NCI-H2227 treated with DMSO at 0.1 percent for 48 hours (cell line): ENCODE data around the gene RBM6.
A peak's percentile ranks its signal among the peaks of the same experiment; 100 is the strongest.

Experiments
- DNase-seq: peaks from one replicate; lab custom pipeline; 2025; lab: John Stamatoyannopoulos, UW

Gene RBM6

DNA sequence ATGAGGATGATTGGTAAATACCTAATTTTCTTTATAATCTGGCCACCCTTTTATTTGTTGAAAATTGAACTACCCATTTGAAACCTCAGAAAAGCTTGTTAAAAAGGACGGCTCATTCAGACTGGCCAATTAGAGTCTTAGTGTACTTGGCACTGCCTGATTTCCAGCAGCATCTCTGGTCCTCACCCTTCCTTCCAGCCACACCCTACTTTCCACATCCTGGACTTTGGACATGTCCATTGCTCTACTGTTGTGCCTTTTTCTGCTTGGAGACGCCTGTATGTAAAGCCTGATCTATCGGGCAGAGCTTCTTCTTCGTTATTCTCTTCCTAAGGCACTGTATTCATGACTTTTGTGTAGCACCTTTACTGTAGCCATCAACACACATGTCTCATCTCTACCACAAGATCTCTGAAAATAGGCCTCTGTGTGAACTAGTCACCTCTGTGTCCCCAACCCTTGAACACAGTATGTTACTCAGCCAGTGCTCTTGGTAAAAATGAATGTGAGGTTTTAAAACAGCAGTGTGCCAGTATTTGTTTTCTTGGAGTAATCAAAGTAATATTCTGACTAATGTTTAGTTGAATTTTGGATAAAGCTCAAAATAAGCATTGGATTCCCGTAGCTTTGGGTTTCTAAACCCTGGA lies 155.5 kb downstream of the RBM6 start:
- DNase-seq, result no peak

DNA sequence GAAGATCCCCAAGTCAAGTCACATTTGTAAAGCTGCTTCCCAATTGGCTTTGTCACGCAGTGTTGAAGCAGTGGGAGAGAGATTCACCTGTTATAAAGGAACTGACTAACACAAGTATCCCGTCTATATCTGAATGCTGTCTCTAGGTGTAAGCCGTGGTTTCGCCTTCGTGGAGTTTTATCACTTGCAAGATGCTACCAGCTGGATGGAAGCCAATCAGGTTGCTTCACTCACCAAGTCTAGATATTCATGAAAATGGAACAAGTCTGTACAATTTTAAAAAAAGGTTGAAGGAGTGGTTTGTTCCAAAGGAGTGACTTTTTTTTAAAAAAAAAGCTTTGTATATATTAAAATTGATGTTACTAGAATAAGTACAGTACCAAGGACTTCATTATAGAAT lies 160.4 kb downstream of the RBM6 start:
- DNase-seq, result no peak

DNA sequence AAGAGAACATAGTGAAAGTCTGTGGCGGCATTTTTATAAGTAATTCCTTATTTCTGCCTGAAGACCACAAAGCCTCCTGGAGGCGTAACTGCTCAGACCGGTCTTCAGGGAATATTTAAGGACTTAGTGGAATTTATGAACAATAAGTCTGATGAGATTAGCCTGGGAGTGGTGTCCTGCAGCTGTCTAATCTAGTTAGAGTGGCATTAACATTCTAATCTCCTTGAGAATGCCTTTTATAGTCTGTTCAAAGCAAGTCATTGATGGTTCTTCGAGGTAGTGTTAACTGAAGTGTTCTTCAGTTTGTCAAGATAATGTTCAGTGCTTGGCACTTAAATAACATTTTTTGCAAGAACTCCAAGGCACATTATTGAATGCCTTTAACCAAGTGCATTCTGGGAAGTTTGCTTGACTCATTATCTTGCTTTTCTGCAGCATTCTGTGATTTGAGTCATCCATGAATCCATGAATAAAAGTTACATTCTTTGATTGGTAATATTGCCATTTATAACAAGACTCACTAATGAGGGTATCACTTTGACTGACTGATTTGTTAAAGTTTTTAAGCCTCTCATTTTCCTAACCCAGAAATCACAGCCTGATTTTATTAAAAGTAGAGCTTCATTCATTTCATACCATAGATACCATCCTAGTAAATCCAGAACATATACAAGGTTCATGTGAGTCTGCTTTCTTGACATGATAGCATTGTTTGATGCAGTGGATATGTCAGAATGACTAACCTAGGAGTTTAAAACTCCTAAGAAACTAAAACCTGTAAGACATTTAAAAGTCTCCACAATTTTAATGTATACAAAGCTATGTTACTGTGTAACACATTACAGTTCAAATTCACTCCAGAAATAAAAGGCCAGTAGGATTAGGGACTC lies 161.3 kb downstream of the RBM6 start:
- no peak for DNase-seq

- no peak for DNase-seq
Measured at GRCh38 chr3:50102558-50102957, 162.6 kb downstream of the RBM6 start.

DNA sequence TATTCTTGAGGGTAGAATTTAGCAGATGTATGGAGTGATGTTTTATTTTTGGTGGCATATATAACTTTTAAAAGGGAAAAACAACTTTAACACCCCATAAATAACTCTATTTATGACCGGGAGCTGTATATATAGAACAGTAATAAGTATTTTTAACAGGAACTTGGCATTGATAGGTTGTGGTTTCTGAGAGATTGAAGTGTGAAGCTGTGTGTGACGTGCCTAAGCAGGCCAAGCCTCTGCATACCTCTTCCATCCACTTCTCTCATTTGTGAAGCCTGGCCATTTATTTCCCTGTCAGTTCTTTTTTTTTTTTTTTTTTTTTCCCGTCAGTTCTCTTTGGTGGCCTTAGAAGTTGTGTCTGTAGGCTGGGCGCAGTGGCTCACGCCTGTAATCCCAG lies 171.8 kb downstream of the RBM6 start:
- no peak for DNase-seq

DNA sequence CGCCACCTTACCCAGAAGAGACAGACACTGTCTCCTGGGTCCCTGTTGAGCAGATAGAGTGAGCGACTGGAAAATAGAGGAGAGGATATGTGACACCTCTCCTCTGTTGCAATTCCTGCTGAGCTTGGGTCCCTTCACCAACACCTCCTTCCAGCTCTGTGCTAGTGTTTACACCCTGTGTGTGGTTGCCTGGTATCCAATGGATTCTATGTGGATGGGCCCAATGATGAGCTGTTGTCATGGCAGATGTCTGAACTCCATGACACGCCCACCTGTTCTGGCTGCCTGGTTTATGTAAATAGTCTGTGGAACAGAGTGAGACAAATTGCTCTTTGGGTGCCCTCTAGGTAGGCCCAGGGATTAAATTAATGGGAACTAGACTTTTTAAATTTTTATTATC lies 172.5 kb downstream of the RBM6 start:
- no peak for DNase-seq

- no peak for DNase-seq
Measured at GRCh38 chr3:50117120-50117519, 177.2 kb downstream of the RBM6 start.

GRCh38 chr3:50118237-50118636 lies 178.3 kb downstream of the RBM6 start:
- no peak for DNase-seq

DNA sequence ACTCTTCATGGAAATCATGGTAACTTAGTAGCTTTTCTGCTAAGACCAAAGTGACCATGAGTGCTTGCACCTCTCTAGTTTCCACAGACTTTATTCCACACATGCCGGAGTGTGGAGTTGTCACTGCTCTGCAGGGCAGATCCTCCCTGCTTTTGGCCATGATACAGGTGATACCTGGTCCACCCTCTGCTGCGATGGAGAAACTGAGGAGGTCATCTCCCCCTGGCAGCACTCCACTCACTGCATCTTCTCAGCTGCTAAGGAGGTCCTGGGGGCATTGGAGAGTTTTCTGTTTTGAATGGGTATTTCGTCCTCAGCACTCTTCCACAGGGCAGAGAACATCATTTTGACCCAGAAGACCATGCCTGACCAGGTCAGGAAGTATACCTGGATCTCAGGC lies 179.8 kb downstream of the RBM6 start:
- DNase-seq, result no peak

GRCh38 chr3:50120364-50121071 lies 180.6 kb downstream of the RBM6 start:
- no peak for DNase-seq

- DNase-seq, result peak; percentile 33
Measured at GRCh38 chr3:50121072-50122032, 181.4 kb downstream of the RBM6 start.

DNA sequence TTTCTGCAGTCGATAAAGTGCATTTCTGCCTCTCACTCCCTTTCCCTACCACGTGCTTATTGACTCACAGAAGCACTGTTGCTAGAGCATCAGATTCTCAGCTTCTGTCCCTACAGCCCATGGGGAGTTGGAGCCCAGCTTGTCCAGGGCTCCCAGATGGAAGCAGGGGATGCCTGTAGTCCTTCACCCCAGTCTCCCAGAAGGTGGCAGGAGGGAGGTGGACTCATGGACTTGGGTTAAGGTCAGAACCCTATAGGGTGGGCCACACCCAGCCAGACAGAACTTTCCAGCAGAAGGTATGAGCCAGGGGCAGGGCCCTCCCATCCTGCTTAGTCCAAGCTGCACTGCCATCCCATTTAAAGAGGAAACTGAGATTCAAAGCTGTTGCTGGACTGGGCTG lies 182.1 kb downstream of the RBM6 start:
- DNase-seq, result no peak

DNA sequence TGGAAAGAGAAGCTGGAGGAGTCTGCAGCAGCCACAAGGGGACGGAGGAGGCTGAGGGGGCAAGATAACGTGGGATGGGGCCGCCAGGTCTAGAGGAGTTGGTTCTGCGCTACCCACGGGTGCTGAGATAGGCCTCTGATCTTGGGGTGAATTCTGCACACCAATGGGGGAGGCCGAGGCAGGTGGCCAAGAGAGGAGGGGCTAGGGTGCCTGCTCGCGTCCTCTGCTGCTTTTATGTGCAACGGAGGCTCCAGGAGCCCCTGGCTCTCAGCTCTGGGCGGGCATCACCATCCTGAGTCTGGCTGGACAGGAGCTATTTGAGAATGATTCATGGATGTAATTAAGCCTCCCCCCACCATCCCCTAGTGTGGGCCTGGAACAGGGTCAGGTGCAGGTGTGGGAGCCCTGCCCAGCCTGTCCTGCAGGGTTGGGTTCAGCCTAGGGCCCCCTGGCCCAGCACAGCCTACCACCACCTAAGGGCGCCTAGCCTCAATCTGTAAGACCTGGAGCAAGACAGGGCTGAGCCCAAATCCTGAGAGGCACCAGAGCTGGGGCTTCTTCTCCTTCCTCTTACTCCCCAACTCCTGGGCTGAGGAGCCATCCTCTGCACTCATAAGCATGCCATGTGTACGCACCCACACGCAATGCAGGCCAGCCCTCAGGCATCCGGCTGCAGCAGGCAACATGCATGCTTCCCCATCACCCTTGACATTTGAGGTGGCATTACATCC lies 182.9 kb downstream of the RBM6 start:
- DNase-seq, result no peak

- DNase-seq, result no peak
Measured at GRCh38 chr3:50123394-50124051, 183.6 kb downstream of the RBM6 start.

- no peak for DNase-seq
Measured at GRCh38 chr3:50124052-50124799, 184.3 kb downstream of the RBM6 start.

GRCh38 chr3:50124800-50125178 lies 184.8 kb downstream of the RBM6 start:
- DNase-seq, result no peak

DNA sequence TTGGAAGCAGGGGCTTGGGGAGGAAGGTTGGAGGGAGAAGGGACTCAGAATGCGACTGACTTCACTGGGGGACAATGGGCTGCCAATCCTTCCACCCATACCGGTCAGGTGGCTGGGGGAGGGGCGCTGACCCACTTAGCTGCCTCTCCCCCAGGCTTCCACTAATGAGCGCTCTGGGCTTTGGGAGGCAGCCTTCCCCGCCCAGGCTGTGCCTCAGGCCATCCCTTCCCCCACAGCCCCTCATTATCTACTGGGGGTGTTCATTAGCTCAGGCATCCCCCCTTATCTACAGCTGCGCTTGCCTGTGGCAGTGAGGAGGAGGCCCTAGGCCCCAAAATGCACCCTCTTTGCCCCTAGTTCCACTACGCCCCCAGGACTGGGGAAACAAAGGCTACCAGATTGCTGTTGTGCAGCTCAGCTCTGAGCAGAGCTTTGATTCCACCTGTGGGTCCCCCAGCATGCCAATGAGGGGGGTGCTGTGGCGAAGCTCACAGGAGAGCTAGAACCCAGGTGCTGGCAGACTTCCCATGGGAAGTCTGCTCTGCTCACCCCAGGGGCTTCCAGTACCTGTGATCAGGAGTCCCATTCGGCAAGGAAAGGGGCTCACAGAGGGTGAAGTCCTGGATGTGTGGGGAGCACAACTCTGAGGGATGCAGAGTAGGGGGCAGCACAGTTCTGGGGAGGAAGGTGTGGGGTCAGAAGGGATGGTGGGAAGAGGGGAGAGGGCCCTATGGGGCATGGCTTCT lies 185.8 kb downstream of the RBM6 start:
- DNase-seq, result no peak

- DNase-seq, result no peak
Measured at GRCh38 chr3:50126287-50127211, 186.6 kb downstream of the RBM6 start.
